ENCODE measurements around the gene EPHA5. TPM values are rescaled to one million over a fixed set of nuclear protein-coding genes. Genes with fewer than 3 reads are reported as not detected.
"Not testable (repeated sequence)": the region's sequence is repeated elsewhere in the genome, so short reads cannot be mapped to it uniquely, and the experiment has no call there.

Gene EPHA5
- total RNA-seq, 3 donors from 2014 or later (not counting 1 experiment from before 2014, with no cell fraction given): not detected

- H3K9me3 ChIP-seq (ENCODE audit: control insufficient read depth, insufficient read depth, low read length): no peaks in the 10 kb centered on the region
- no peaks in the 10 kb centered on the region for H3K4me1 ChIP-seq (ENCODE audit: control insufficient read depth, insufficient read depth, low read length)
- DNase-seq: no peak
- no peak for TF ChIP-seq CTCF (IDR thresholded peaks at IDR 0.05)
- 100% methylated on average over 1 of the region's 1 CpG for WGBS (ENCODE audit: insufficient coverage)
- no peaks in the 10 kb centered on the region for H3K4me1 Mint-ChIP-seq
- no peaks in the 10 kb centered on the region for H3K27me3 ChIP-seq (ENCODE audit: control insufficient read depth, insufficient read depth, low read length)
- H3K4me3 ChIP-seq (ENCODE audit: low read length): no peak overlapping the region
- H3K27me3 Mint-ChIP-seq (ENCODE audit: low read depth in 2 of 2): no peaks in the 10 kb centered on the region
- no peak overlapping the region for H3K4me3 Mint-ChIP-seq
- ATAC-seq: no peak
- no peak overlapping the region for H3K27ac Mint-ChIP-seq
- intact Hi-C loops (cut with micrococcal nuclease): no loop called here
- H3K36me3 ChIP-seq (ENCODE audit: control insufficient read depth, insufficient read depth, low read length): no peaks in the 10 kb centered on the region
- H3K9me3 Mint-ChIP-seq: peaks cover 7 to 12% of the 10 kb centered on the region in 2 donors
- H3K27ac ChIP-seq (ENCODE audit: low read length): no peak overlapping the region
- no peaks in the 10 kb centered on the region for H3K36me3 Mint-ChIP-seq
Measured at GRCh38 chr4:65336465-65336864, 333.8 kb downstream of the EPHA5 start.

- Mint-ChIP-seq H3K36me3 (peaks cover 5% of the 10 kb centered on the region), H3K9me3 (peaks cover 4 to 14% of the 10 kb centered on the region in 2 donors), H3K4me1 (no peaks in the 10 kb centered on the region), H3K27ac (no peak overlapping the region), H3K27me3 (ENCODE audit: low read depth in 2 of 2) (no peaks in the 10 kb centered on the region), H3K4me3 (no peak overlapping the region)
- Histone ChIP-seq H3K27ac (ENCODE audit: low read length) (no peak overlapping the region), H3K4me1 (ENCODE audit: control insufficient read depth, insufficient read depth, low read length) (no peaks in the 10 kb centered on the region), H3K4me3 (ENCODE audit: low read length) (no peak overlapping the region), H3K9me3 (ENCODE audit: control insufficient read depth, insufficient read depth, low read length) (no peaks in the 10 kb centered on the region), H3K27me3 (ENCODE audit: control insufficient read depth, insufficient read depth, low read length) (no peaks in the 10 kb centered on the region), H3K36me3 (ENCODE audit: control insufficient read depth, insufficient read depth, low read length) (no peaks in the 10 kb centered on the region)
- intact Hi-C loops (cut with micrococcal nuclease): no loop called here
- DNase-seq (no peak), ATAC-seq (no peak)
- 90% methylated on average over 2 of the region's 4 CpGs for WGBS (ENCODE audit: insufficient coverage)
- TF ChIP-seq CTCF (IDR thresholded peaks at IDR 0.05): no peak
Measured at GRCh38 chr4:65316534-65316933, 353.8 kb downstream of the EPHA5 start.

- no CpG with 5 or more reads among the region's 3 CpGs for WGBS (ENCODE audit: insufficient coverage)
- H3K36me3 Mint-ChIP-seq: peaks cover 5% of the 10 kb centered on the region
- no peaks in the 10 kb centered on the region for H3K27me3 Mint-ChIP-seq (ENCODE audit: low read depth in 2 of 2)
- Histone ChIP-seq H3K27me3 (ENCODE audit: control insufficient read depth, insufficient read depth, low read length) (no peaks in the 10 kb centered on the region), H3K27ac (ENCODE audit: low read length) (no peak overlapping the region), H3K36me3 (ENCODE audit: control insufficient read depth, insufficient read depth, low read length) (no peaks in the 10 kb centered on the region), H3K9me3 (ENCODE audit: control insufficient read depth, insufficient read depth, low read length) (no peaks in the 10 kb centered on the region), H3K4me1 (ENCODE audit: control insufficient read depth, insufficient read depth, low read length) (no peaks in the 10 kb centered on the region), H3K4me3 (ENCODE audit: low read length) (no peak overlapping the region)
- ATAC-seq (no peak), DNase-seq (no peak)
- H3K27ac Mint-ChIP-seq: no peak overlapping the region
- peaks cover 9 to 19% of the 10 kb centered on the region in 2 donors for H3K9me3 Mint-ChIP-seq
- H3K4me3 Mint-ChIP-seq: no peak overlapping the region
- no peak for TF ChIP-seq CTCF (IDR thresholded peaks at IDR 0.05)
- intact Hi-C loops (cut with micrococcal nuclease): no loop called here
- H3K4me1 Mint-ChIP-seq: no peaks in the 10 kb centered on the region
Measured at GRCh38 chr4:65311120-65311519, 359.2 kb downstream of the EPHA5 start.

- TF ChIP-seq CTCF (IDR thresholded peaks at IDR 0.05): no peak
- no peaks in the 10 kb centered on the region for H3K27me3 Mint-ChIP-seq (ENCODE audit: low read depth in 2 of 2)
- H3K27ac ChIP-seq (ENCODE audit: low read length): no peak overlapping the region
- H3K36me3 Mint-ChIP-seq: peaks cover 5% of the 10 kb centered on the region
- no peaks in the 10 kb centered on the region for H3K4me1 Mint-ChIP-seq
- DNase-seq (no peak), ATAC-seq (no peak)
- no peaks in the 10 kb centered on the region for H3K27me3 ChIP-seq (ENCODE audit: control insufficient read depth, insufficient read depth, low read length)
- no CpG with 5 or more reads among the region's 1 CpG for WGBS (ENCODE audit: insufficient coverage)
- no peaks in the 10 kb centered on the region for H3K4me1 ChIP-seq (ENCODE audit: control insufficient read depth, insufficient read depth, low read length)
- no peaks in the 10 kb centered on the region for H3K9me3 ChIP-seq (ENCODE audit: control insufficient read depth, insufficient read depth, low read length)
- no peaks in the 10 kb centered on the region for H3K36me3 ChIP-seq (ENCODE audit: control insufficient read depth, insufficient read depth, low read length)
- no peak overlapping the region for H3K4me3 Mint-ChIP-seq
- intact Hi-C loops (cut with micrococcal nuclease): no loop called here
- no peak overlapping the region for H3K4me3 ChIP-seq (ENCODE audit: low read length)
- H3K9me3 Mint-ChIP-seq: peaks cover 9 to 19% of the 10 kb centered on the region in 2 donors
- H3K27ac Mint-ChIP-seq: no peak overlapping the region
Measured at GRCh38 chr4:65310586-65310985, 359.7 kb downstream of the EPHA5 start.

- H3K9me3 Mint-ChIP-seq: peaks cover 9 to 17% of the 10 kb centered on the region in 2 donors
- H3K27me3 Mint-ChIP-seq (ENCODE audit: low read depth in 2 of 2); H3K4me1 ChIP-seq (ENCODE audit: control insufficient read depth, insufficient read depth, low read length); H3K27me3 ChIP-seq (ENCODE audit: control insufficient read depth, insufficient read depth, low read length); H3K9me3 ChIP-seq (ENCODE audit: control insufficient read depth, insufficient read depth, low read length); H3K4me3 Mint-ChIP-seq; intact Hi-C loops (cut with micrococcal nuclease); H3K36me3 Mint-ChIP-seq; H3K36me3 ChIP-seq (ENCODE audit: control insufficient read depth, insufficient read depth, low read length); H3K4me1 Mint-ChIP-seq; H3K27ac Mint-ChIP-seq; ATAC-seq; H3K4me3 ChIP-seq (ENCODE audit: low read length); H3K27ac ChIP-seq (ENCODE audit: low read length); DNase-seq: not testable (repeated sequence)
- 78% methylated on average over 8 of the region's 8 CpGs for WGBS (ENCODE audit: insufficient coverage)
Measured at GRCh38 chr4:65308626-65309025, 361.7 kb downstream of the EPHA5 start.
